Prostate gland (tissue), 2 donors: Measurements from ENCODE around the gene LRRC1. TPM values are rescaled to one million over a fixed set of nuclear protein-coding genes. Genes with fewer than 3 reads are reported as not detected.

Source experiments
- DNase-seq: peaks from one replicate; pipeline ENCODE4 v3.0.0-alpha.2; 2019; ENCODE audit warnings: low spot score
- H3K27ac ChIP-seq, 2 donors: fragments of 200-600 bp; sonication (generic); 2 replicates each; pipeline ENCODE4 v1.5.1; 2017 to 2019
- H3K27me3 ChIP-seq: fragments of 200-600 bp; sonication (generic); replicated peaks from 2 replicates; pipeline ENCODE4 v1.5.1; 2019; ENCODE audit not compliant: insufficient read depth
- H3K36me3 ChIP-seq, 2 donors: fragments of 200-600 bp; sonication (generic); 1 replicate in 1 of 2; 2 replicates in 1 of 2; pipeline versions ENCODE4 v1.5.1 to v1.8.1; 2017 to 2019
- H3K4me1 ChIP-seq: fragments of 200-600 bp; sonication (generic); replicated peaks from 2 replicates; pipeline ENCODE4 v1.5.1; 2019
- H3K4me3 ChIP-seq, 2 donors: fragments of 200-600 bp; sonication (generic); 2 replicates each; pipeline ENCODE4 v1.5.1; 2017 to 2019
- H3K9me3 ChIP-seq: fragments of 200-600 bp; sonication (generic); 2 replicates; pipeline ENCODE4 v1.5.1; 2017
- POLR2A ChIP-seq: fragments of 450-650 bp; IDR thresholded peaks from one replicate; pipeline ENCODE4 v1.6.1; 2016; ENCODE audit warnings: antibody characterized with exemption, mild to moderate bottlenecking
- POLR2AphosphoS5 ChIP-seq: sonication (generic); formaldehyde crosslinking; IDR thresholded peaks from one replicate; pipeline ENCODE4 v1.6.1; 2017; ENCODE audit warnings: antibody characterized with exemption
- WGBS: methylation state at CpG from one replicate; pipeline ENCODE4 v1.1.5; 2018; 5-methylcytosine and 5-hydroxymethylcytosine counted together
- intact Hi-C: fragments of 100-400 bp; cut with DNase I; formaldehyde crosslinking; loops from one replicate; pipeline ENCODE4 v1.14.2; 2022
- total RNA-seq, 2 donors: library from RNA; depleted of rRNA; stranded (reverse); fragments of >200 nt; gene quantifications; one replicate each; pipeline ENCODE4 v1.1.0, GENCODE V29; 2016
- TF ChIP-seq, protein P1 (sequence below), 4 experiments: fragments of 200-600 bp in 2 of 4; fragments of 450-650 bp in 2 of 4; sonication (generic) in 2 of 4; IDR thresholded peaks; 1 replicate in 3 of 4; 2 replicates in 1 of 4; pipeline ENCODE4 v1.5.1; 2016 to 2019; ENCODE audit warnings: antibody characterized with exemption in 4 of 4, mild to moderate bottlenecking in 2 of 4, moderate library complexity in 2 of 4

LRRC1 gene
- total RNA-seq, 2 donors from 2014 or later, result 25.0 to 25.6 TPM

- Histone ChIP-seq H3K4me1 (peaks cover 9% of the 10 kb centered on the region), H3K9me3 (no peaks in the 10 kb centered on the region), H3K4me3 (no peak overlapping the region), H3K36me3 (no peaks in the 10 kb centered on the region), H3K27ac (peak overlapping the region; percentile 27 to 29), H3K27me3 (no peaks in the 10 kb centered on the region)
- no peak for DNase-seq
- WGBS, result 19% methylated on average over 4 of the region's 4 CpGs
- intact Hi-C loops, result no loop called here
- TF ChIP-seq POLR2A (no peak), POLR2AphosphoS5 (no peak)
- TF ChIP-seq, protein P1, sequence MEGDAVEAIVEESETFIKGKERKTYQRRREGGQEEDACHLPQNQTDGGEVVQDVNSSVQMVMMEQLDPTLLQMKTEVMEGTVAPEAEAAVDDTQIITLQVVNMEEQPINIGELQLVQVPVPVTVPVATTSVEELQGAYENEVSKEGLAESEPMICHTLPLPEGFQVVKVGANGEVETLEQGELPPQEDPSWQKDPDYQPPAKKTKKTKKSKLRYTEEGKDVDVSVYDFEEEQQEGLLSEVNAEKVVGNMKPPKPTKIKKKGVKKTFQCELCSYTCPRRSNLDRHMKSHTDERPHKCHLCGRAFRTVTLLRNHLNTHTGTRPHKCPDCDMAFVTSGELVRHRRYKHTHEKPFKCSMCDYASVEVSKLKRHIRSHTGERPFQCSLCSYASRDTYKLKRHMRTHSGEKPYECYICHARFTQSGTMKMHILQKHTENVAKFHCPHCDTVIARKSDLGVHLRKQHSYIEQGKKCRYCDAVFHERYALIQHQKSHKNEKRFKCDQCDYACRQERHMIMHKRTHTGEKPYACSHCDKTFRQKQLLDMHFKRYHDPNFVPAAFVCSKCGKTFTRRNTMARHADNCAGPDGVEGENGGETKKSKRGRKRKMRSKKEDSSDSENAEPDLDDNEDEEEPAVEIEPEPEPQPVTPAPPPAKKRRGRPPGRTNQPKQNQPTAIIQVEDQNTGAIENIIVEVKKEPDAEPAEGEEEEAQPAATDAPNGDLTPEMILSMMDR (IDR thresholded peaks at IDR 0.05), result no peak
These were observed 149.3 kb downstream of the LRRC1 start for GRCh38 chr6:53944091-53944490.

DNA sequence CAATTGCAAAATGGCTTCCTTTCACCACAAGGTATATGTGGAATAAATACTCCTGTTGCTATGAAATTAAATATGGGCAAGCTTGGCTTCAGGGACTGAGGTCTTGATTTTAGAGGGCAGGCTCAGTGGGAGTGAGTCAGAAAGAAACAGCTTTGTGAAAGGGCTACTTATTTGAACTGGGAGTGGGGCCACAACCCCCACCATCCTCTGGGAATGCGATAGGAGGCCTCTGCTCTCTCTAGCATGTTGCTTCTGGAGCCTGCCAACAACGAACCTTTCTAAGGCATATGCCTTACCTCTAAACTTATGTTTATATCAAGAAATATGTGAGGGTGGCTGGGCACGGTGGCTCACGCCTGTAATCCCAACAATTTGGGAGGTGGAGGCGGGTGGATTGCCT, 149.7 kb downstream of the LRRC1 start:
- TF ChIP-seq POLR2AphosphoS5 (no peak), POLR2A (no peak)
- TF ChIP-seq, protein P1 (IDR thresholded peaks at IDR 0.05), result no peak
- Histone ChIP-seq H3K4me3 (no peak overlapping the region), H3K4me1 (peaks cover 9% of the 10 kb centered on the region), H3K27ac (peak overlapping the region in 1 of 2 donors; percentile 27), H3K27me3 (no peaks in the 10 kb centered on the region), H3K9me3 (no peaks in the 10 kb centered on the region), H3K36me3 (no peaks in the 10 kb centered on the region)
- intact Hi-C loops, result no loop called here
- WGBS, result 85% methylated on average over 5 of the region's 5 CpGs
- DNase-seq, result no peak

DNA sequence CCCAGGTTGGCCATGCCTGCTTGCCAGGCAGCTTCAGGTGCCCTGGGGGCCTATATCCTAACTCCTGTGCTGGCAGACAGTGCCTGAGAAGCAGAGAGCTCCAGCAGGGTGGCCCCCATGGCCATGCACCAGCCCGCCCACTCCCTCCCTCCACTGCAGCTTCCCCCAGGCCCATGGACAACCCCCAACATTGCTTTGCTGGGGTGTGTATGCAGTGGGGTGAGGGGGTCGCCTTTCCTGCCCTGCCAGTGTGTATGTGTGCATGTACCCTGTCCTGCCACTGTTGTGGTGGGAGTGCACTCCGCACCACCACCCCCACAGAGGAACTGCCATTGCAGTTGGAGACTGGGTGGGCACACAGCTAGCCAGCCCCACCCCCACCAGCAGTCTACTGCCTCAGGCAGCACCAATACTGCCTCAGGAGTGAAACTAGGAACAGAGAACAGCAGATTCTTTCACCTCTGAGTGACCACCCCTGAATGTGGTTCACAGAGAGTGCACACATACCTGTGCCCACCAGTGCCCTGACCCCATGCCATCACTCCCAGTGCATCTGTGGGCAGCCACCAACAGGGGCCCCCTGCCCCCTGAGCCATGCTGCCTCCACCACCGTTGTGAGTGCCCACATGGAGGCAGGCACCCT, 151.1 kb downstream of the LRRC1 start:
- peaks cover 9% of the 10 kb centered on the region for H3K4me1 ChIP-seq
- no peaks in the 10 kb centered on the region for H3K36me3 ChIP-seq
- H3K27ac ChIP-seq, result no peak overlapping the region
- no peaks in the 10 kb centered on the region for H3K9me3 ChIP-seq
- no peaks in the 10 kb centered on the region for H3K27me3 ChIP-seq
- 81% methylated on average over 4 of the region's 4 CpGs for WGBS
- intact Hi-C loops, result no loop called here
- no peak for DNase-seq
- no peak overlapping the region for H3K4me3 ChIP-seq
- TF ChIP-seq, protein P1 (IDR thresholded peaks at IDR 0.05), result no peak
- TF ChIP-seq POLR2A (no peak), POLR2AphosphoS5 (no peak)

DNA sequence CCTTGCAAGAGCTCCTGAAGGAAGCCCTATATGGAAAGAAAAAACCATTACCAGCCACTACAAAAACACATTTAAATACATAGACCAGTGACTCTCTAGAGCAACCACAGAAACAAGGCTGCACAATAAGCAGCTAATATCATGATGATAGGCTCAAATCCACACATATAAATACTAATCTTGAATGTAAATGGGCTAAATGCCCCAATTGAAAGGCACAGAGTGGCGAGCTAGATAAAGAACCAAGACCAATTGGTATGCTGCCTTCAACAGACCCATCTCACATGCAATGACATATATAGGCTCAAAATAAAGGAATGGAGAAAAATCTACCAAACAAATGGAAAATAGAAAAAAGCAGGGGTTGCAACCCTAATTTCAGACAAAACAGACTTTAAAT, 153.0 kb downstream of the LRRC1 start:
- Histone ChIP-seq H3K4me1 (peaks cover 9% of the 10 kb centered on the region), H3K27me3 (no peaks in the 10 kb centered on the region), H3K27ac (no peak overlapping the region), H3K36me3 (no peaks in the 10 kb centered on the region), H3K4me3 (no peak overlapping the region), H3K9me3 (no peaks in the 10 kb centered on the region)
- 95% methylated on average over 1 of the region's 1 CpG for WGBS
- TF ChIP-seq POLR2A, result no peak
- intact Hi-C loops, result no loop called here
- DNase-seq, result no peak

- TF ChIP-seq POLR2A (no peak), POLR2AphosphoS5 (no peak)
- TF ChIP-seq, protein P1 (IDR thresholded peaks at IDR 0.05), result no peak
- Histone ChIP-seq H3K36me3 (no peaks in the 10 kb centered on the region), H3K27ac (no peak overlapping the region), H3K4me3 (no peak overlapping the region), H3K27me3 (no peaks in the 10 kb centered on the region), H3K9me3 (no peaks in the 10 kb centered on the region), H3K4me1 (no peaks in the 10 kb centered on the region)
- intact Hi-C loops, result no loop called here
- WGBS, result 99% methylated on average over 3 of the region's 3 CpGs
- DNase-seq, result no peak
These were observed 156.6 kb downstream of the LRRC1 start for GRCh38 chr6:53951383-53951782.
